ENCODE measurements around the gene CFAP251.

DNA sequence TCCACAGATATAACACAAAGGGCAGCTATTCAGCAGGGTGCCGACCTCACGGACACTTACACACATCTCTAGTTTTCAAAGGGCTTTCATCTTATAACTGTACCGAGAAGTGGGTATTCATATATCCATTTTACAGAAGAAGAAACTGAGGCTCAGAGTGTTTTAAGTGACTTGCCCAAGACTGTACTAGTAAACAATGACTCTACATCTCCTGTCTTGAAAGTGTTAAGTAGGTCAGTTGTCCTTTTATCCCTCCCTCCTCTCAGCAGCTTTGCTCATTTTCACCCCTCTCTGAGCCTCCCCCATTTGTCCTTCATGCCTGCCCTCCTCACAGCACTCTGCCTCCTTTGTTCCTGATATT lies 13.8 kb downstream of the CFAP251 start:
- TF ChIP-seq CTCF (IDR thresholded peaks at IDR 0.05), result no peak
- TF ChIP-seq POLR2A (IDR thresholded peaks at IDR 0.05), result no peak
- no peak for TF ChIP-seq EP300 (IDR thresholded peaks at IDR 0.05)

Data from sigmoid colon (tissue), 4 donors.